Heart right ventricle (tissue), 16 donors: ENCODE measurements around the gene CES5A. TPM values are rescaled to one million over a fixed set of nuclear protein-coding genes. Genes with fewer than 3 reads are reported as not detected.
"Not testable (repeated sequence)": the region's sequence is repeated elsewhere in the genome, so short reads cannot be mapped to it uniquely, and the experiment has no call there.

Experiments used
- ATAC-seq, 8 donors: fragments of 200-7000 bp; cut with Tn5 transposase; one replicate each; pipeline ENCODE4 v1.9.1; 2020; ENCODE audit warnings: mild to moderate bottlenecking in 8 of 8, moderate library complexity in 8 of 8, moderate number of reproducible peaks in 1 of 8
- DNase-seq, 2 donors: peaks; one replicate each; pipeline ENCODE4 v3.0.0-alpha.2; 2020
- H3K27ac ChIP-seq, 10 donors: fragments of 200-600 bp; sonication (generic) in 2 of 10; one replicate each; pipeline versions ENCODE4 v1.5.0 to v1.8.0; 2020 to 2022; ENCODE audit warnings: mild to moderate bottlenecking in 3 of 10
- H3K27me3 ChIP-seq, 7 donors: fragments of 200-600 bp; one replicate each; pipeline ENCODE4 v1.8.0; 2021 to 2022; ENCODE audit warnings: mild to moderate bottlenecking in 2 of 7
- H3K36me3 ChIP-seq, 9 donors: fragments of 200-600 bp; sonication (generic) in 1 of 9; one replicate each; pipeline versions ENCODE4 v1.5.0 to v1.8.0; 2020 to 2022; ENCODE audit warnings: mild to moderate bottlenecking in 2 of 9
- H3K4me1 ChIP-seq, 9 donors: fragments of 200-600 bp; sonication (generic) in 1 of 9; one replicate each; pipeline versions ENCODE4 v1.5.0 to v1.8.0; 2020 to 2022; ENCODE audit warnings: mild to moderate bottlenecking in 4 of 9
- H3K4me3 ChIP-seq, 10 donors: fragments of 200-600 bp; sonication (generic) in 2 of 10; one replicate each; pipeline versions ENCODE4 v1.5.0 to v1.8.0; 2020 to 2022; ENCODE audit warnings: mild to moderate bottlenecking in 7 of 10, moderate library complexity in 2 of 10
- H3K9me3 ChIP-seq, 11 donors: fragments of 200-600 bp in 10 of 11; sonication (generic) in 2 of 11; one replicate each; pipeline versions ENCODE4 v1.5.0 to v1.8.0; 2013 to 2022; ENCODE audit warnings: mild to moderate bottlenecking in 2 of 11, control low read depth in 1 of 11, moderate library complexity in 1 of 11
- WGBS, 2 donors: extraction: QIAGEN DNeasy Blood & Tissue Kit; methylation state at CpG; one replicate each; pipeline ENCODE4 v1.1.7; 2013; ENCODE audit warnings: inconsistent platforms in 1 of 2; 5-methylcytosine and 5-hydroxymethylcytosine counted together
- intact Hi-C, 10 donors: fragments of 100-400 bp; cut with DNase I; formaldehyde crosslinking; loops; one replicate each; pipeline versions ENCODE4 v1.11.1 to v1.14.2; 2022
- polyA plus RNA-seq, 2 donors: library from polyadenylated mRNA; stranded (reverse); fragments of 200-250 nt; gene quantifications; one replicate each; pipeline ENCODE4 v1.2.3, GENCODE V29; 2013
- total RNA-seq, 10 donors: library from RNA; stranded (reverse); fragmentation: NEBNext Ultra II Directional in 3 of 10; extraction: Animal tissue kit (Norgen Biotek cat#: 25700) in 3 of 10; gene quantifications; one replicate each; pipeline versions ENCODE4 v1.2.1 to v1.2.4, GENCODE V29; 2021 to 2023
- TF ChIP-seq, protein P1 (sequence below), 9 donors: fragments of 200-600 bp; sonication (generic) in 2 of 9; IDR thresholded peaks; one replicate each; pipeline versions ENCODE4 v1.5.0 to v1.8.0; 2021 to 2022; ENCODE audit warnings: antibody characterized with exemption in 9 of 9, mild to moderate bottlenecking in 5 of 9, moderate library complexity in 1 of 9
- donor health status: Arrhythmogenic right ventricular cardiomyopathy.
- donor health status: ischemic (EF 13 %, LVEDD 7.1; RV severe dilation, severe dysfunction).
- donor health status: healthy with polysubstance abuse.
- donor health status: DM: no; HTN: yes; CAD: no.
- donor health status: DM: no; HTN: no; CAD: no.
- donor health status: ischemic (EF 25% LVEDD 6.9; RV normal size, moderate dysfunction).
- donor health status: ischemic (EF 25% LVEDD 5.7; RV mildly dilated, moderate dysfunction).
- donor health status: healthy.
- donor health status: DM: yes; HTN: yes; CAD: no.
- donor health status: Ischemic cardiomyopathy.
- donor health status: ischemic (EF 35%, LVEDD 5.7; RV mildly dilated, moderate dysfunction).
- donor health status: nonischemic (EF 11% LVEDD 7.7; RV severe dilation, severe dysfunction).
- donor health status: DM: yes; HTN: yes; CAD: no.
- donor health status: PGD.
- donor health status: ischemic (EF 29% LVEDD 5.4; RV normal size, mild dysfunction).
- donor health status: nonischemic (EF 23%, LVEDD 6.1; RV moderate dilation, normal function).

Gene CES5A
- total and polyA plus RNA-seq, 12 donors = 0.06 to 0.57 TPM; not detected in 10

DNA sequence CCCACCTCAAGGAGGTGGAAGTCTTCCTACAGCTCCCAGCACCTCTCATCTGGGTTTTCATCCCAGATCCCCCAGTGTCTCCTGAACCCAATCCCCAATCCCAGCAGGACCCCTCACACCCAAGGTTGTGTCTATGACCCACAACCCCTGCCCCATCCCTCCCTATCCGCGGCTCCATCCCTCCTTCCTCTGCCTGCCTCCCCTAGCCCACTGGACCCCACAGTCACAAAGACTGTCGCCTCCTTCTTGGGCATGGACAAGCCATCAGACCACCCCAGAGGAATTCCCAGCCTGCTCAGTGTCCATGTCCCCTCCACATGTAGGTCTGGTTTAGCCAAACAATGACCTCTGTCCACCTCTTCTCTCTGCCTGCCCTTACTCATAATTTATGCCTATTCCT, 54.6 kb downstream of the CES5A start:
- TF ChIP-seq, protein P1, sequence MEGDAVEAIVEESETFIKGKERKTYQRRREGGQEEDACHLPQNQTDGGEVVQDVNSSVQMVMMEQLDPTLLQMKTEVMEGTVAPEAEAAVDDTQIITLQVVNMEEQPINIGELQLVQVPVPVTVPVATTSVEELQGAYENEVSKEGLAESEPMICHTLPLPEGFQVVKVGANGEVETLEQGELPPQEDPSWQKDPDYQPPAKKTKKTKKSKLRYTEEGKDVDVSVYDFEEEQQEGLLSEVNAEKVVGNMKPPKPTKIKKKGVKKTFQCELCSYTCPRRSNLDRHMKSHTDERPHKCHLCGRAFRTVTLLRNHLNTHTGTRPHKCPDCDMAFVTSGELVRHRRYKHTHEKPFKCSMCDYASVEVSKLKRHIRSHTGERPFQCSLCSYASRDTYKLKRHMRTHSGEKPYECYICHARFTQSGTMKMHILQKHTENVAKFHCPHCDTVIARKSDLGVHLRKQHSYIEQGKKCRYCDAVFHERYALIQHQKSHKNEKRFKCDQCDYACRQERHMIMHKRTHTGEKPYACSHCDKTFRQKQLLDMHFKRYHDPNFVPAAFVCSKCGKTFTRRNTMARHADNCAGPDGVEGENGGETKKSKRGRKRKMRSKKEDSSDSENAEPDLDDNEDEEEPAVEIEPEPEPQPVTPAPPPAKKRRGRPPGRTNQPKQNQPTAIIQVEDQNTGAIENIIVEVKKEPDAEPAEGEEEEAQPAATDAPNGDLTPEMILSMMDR (IDR thresholded peaks at IDR 0.05) = no peak
- WGBS, 2 donors = 92 to 93% methylated on average over 3 of the region's 3 CpGs
- Histone ChIP-seq H3K36me3 (no peaks in the 10 kb centered on the region), H3K9me3 (no peaks in the 10 kb centered on the region), H3K4me3 (no peak overlapping the region), H3K27ac (no peak overlapping the region), H3K27me3 (peaks cover 0 to 24% (median 5%) of the 10 kb centered on the region in 7 donors), H3K4me1 (no peaks in the 10 kb centered on the region)
- ATAC-seq (no peak), DNase-seq (no peak)
- intact Hi-C loops = loop anchor here in 1 of 10 donors (10.0 kb wide), 1 partner anchor 76 kb away; no protein-coding TSS in a partner anchor

GRCh38 chr16:55817236-55817912, 57.8 kb downstream of the CES5A start:
- intact Hi-C loops = no loop called here
- ATAC-seq = peak in 1 of 8 donors; percentile 32

GRCh38 chr16:55816222-55816621, 59.0 kb downstream of the CES5A start:
- intact Hi-C loops = not testable (repeated sequence)

More at GRCh38 chr16:55817236-55817912, 57.8 kb downstream of the CES5A start:
- no peaks in the 10 kb centered on the region for H3K36me3 ChIP-seq
- WGBS, 2 donors = 87 to 90% methylated on average over 5 of the region's 5 CpGs
- peaks cover 0 to 22% (median 5%) of the 10 kb centered on the region in 7 donors for H3K27me3 ChIP-seq
- no peak overlapping the region for H3K4me3 ChIP-seq
- no peaks in the 10 kb centered on the region for H3K4me1 ChIP-seq
- TF ChIP-seq, protein P1 (IDR thresholded peaks at IDR 0.05) = no peak
- no peak overlapping the region for H3K27ac ChIP-seq
- H3K9me3 ChIP-seq = no peaks in the 10 kb centered on the region
- DNase-seq = no peak

DNA sequence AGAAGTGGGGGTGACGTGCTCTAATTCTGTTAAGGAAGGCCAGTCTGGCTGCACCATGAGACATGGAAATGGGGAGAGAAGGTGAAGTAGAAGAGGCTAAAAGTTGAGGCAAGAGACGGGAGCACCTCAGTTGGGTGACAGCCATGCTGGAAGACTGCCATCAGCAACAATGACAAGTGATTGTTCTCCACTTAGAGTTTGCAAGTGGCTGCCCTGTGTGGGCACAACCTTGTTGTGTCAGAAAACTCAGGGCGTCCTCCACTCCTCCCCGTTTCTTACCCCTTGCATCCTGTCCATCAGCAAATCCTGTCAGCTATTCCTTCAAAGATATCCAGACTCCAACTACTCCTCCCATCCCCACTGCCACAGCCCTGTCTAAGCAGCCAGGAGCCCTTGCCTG, 59.9 kb downstream of the CES5A start:
- intact Hi-C loops = no loop called here
- Histone ChIP-seq H3K4me3 (no peak overlapping the region), H3K27ac (no peak overlapping the region), H3K27me3 (peaks cover 0 to 24% (median 0%) of the 10 kb centered on the region in 7 donors), H3K4me1 (no peaks in the 10 kb centered on the region), H3K9me3 (no peaks in the 10 kb centered on the region), H3K36me3 (no peaks in the 10 kb centered on the region)
- TF ChIP-seq, protein P1 (IDR thresholded peaks at IDR 0.05) = no peak
- DNase-seq (no peak), ATAC-seq (no peak)
- WGBS, 2 donors = 48 to 49% methylated on average over 3 to 4 of the region's 4 CpGs

More at GRCh38 chr16:55816222-55816621, 59.0 kb downstream of the CES5A start:
- H3K4me3 ChIP-seq, DNase-seq, H3K27ac ChIP-seq, H3K9me3 ChIP-seq, H3K4me1 ChIP-seq, H3K36me3 ChIP-seq: not testable (repeated sequence)
- H3K27me3 ChIP-seq = peaks cover 0 to 21% (median 3%) of the 10 kb centered on the region in 7 donors
- peak in 2 of 8 donors; percentile 70 to 75 for ATAC-seq
- 37 to 45% methylated on average over 4 of the region's 4 CpGs for WGBS, 2 donors

GRCh38 chr16:55814174-55814573, 61.0 kb downstream of the CES5A start:
- ATAC-seq, intact Hi-C loops, H3K27ac ChIP-seq, DNase-seq, H3K4me1 ChIP-seq, H3K36me3 ChIP-seq, H3K9me3 ChIP-seq, H3K4me3 ChIP-seq: not testable (repeated sequence)
- 44 to 69% methylated on average over 2 of the region's 2 CpGs for WGBS, 2 donors
- H3K27me3 ChIP-seq = peaks cover 0 to 24% (median 4%) of the 10 kb centered on the region in 7 donors

DNA sequence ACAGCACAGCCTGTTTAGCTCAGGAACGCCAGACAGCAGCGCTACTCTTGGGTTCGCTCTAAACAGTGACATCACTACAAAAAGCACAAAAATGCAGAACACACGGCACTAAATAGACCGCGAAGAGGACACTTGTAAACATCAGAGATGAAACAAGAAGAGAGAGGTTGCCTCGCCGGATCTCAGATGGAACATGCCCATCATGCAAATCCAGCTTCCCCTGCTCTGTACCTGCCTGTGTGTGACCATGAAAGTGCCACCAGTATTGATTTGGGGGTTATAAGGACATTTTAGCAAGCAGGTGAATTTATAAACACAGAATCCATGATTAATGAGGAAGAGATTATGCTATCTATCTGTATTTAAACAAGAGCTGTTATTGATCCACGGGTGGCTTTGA, 61.4 kb downstream of the CES5A start:
- intact Hi-C loops = not testable (repeated sequence)
- peaks cover 0 to 24% (median 4%) of the 10 kb centered on the region in 7 donors for H3K27me3 ChIP-seq

More for the DNA sequence above, 61.4 kb downstream of the CES5A start:
- not testable (repeated sequence) for ATAC-seq, H3K36me3 ChIP-seq, DNase-seq, H3K27ac ChIP-seq, H3K9me3 ChIP-seq, H3K4me1 ChIP-seq, H3K4me3 ChIP-seq
- WGBS, 2 donors = 86 to 88% methylated on average over 7 to 8 of the region's 9 CpGs
